NK-92 treated with Interleukin-12 subunit alpha and Interleukin-12 subunit beta, amount 100 ng/mL, for 24 hours (cell line): ENCODE results near the gene GLRX.

Source experiments
- DNase-seq: peaks from one replicate; lab custom pipeline; 2025; lab: John Stamatoyannopoulos, UW

Gene GLRX

DNA sequence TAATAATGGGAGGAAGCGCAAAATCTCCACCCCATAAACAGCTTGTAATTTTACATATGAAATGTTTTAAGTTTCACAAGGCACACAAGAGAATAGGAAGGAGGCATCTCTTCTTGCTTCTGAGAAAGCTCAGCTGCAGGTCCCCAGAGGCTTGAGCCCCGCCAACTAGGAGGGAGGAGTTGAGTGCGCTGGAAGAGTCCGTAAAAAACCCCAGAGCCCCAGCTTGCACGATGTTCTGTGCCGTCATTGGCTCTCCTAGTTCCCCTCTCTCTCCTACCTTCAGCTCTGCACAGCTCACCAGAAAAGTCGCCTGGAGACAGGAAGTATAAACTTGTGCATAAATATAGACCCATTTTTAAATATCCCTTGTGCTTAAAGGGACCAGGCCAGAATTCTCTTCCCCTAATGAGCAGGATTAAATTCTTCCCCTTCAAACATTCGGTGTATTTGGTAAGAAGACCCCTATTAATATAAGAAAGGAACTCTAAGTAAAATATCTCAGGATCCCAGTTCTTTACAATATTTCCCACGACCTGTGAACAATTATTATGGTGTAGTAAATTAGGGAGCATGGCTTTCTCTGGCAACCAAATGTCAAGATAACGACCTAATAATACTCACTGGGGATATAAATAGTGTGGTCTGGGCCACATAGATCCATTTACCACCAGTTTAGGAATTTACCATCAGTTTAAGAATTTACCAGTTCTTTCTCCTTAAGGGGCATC is 13.7 kb downstream of the GLRX start:
- DNase-seq, result no peak

DNA sequence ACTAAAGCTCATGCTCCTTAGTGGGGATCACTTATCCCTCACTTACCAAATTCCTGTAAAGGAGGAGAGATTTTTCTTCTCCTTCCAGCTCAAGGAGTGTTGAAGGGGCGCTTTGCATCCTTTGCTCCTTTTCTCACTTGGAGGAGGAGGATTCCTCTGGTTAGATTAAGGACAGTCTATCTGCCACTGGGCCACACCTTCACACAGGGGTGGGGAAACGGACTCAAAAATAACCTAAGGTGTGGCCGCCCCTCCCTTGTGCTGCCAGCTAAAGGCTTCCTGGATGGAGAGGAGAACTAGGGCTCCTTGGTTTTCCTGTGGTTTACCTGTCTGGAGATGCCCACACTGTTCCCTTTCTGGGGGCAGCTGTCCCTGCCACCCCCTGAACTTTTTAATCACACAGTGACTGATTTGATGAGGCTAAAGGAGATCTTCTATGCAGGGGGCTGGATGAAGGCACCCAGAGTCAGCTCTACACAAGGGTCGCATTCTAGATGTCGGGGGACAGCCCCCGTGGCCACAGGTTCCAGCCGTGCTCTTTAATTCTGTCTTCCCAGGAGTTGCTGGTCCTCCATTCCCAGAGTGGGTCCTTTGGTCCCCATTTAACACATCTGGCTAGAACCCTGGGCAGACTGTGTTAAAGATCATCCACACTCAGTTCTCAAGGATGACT is 14.4 kb downstream of the GLRX start:
- no peak for DNase-seq

DNA sequence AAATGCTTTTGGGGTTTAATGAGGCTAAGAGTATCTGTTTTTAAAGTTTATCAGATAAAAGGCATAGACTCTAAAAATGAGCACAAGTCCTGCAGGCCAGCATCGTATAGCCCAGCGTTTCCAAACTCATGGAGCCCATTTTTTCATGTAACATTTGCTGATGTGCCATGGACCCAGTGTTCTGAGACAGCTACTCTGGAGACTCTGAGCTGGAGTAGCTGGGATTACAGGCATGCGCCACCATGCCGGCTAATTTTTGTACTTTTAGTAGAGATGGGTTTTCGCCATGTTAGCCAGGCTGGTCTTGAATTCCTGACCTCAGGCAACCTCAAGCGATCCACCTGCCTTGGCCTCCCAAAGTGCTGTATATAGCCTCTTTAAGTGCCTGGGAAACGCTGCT is 15.8 kb downstream of the GLRX start:
- DNase-seq, result no peak

DNA sequence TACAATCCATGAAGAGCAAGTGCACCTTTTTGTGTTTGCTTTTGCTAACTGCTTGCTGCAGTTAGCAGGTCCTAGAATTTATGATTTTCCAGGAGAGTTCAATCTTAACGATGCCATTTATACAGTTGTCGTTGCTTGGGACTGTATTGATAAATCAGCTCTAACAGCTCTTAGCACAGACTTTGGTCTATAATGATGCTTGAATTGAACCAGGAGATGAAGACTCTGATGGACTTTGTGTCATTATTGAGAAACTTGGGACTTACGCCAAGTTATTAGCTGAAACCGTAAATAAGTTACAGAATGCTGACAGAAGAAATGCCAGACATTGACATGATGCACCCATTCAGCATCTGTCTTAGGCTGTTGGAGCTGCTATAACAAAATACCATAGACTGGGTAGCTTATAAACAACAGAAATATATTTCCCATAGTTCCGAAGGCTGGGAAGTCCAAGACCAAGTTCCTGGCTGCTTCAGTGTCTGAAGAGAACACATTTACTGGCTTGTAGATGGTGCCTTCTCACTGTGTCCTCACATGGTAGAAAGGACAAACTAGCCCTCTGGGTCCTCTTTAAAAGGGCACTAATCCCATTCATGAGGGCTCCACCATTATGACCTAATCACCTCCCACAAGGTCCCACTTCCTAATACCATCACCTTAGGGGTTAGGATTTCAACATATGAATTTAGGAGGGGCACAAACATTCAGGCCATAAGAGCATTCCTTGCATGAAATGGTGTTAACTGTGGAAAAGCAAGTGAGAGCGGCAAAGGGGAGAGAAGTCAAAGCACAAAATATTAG is 17.6 kb downstream of the GLRX start:
- DNase-seq, result no peak

DNA sequence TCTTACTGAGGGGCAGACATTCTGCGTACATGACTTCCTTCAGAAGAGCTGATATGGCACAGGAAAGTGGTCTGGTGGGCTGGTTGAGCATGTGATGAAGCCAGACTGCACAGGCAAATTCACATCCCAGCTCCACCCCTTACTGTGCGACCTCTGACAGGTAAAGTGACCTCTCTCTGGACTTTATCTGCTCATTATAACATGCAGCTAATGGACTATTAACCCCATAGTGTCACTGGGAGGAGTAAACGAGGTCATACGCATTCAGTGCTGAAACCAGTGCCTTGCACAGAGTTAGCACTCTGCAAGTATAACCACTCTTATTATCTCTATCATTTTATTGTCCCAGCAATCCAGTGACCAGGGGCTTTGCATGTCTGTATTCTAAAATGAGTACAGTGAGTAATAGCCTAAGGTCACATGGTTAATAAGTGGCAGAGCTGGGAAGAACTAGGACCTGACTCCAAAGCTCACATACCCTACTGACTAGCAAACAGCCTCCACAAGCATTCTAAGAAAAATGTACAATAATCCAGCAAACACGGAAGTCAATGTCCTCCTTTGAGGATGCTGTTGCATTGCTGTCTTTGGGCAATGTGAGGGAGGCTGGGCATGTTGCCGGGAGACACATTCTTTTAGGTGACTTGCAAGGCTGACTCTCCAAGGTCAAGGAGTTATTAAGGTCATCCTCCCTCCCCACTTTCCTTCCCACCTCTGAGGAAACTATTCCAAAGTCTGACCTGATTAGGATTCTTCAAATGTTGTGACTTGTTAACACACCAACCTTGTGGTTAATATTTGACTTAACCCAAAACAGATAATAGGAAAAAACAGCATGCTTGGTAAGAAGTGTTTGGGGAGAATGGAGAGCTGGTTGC is 19.0 kb downstream of the GLRX start:
- DNase-seq, result no peak

DNA sequence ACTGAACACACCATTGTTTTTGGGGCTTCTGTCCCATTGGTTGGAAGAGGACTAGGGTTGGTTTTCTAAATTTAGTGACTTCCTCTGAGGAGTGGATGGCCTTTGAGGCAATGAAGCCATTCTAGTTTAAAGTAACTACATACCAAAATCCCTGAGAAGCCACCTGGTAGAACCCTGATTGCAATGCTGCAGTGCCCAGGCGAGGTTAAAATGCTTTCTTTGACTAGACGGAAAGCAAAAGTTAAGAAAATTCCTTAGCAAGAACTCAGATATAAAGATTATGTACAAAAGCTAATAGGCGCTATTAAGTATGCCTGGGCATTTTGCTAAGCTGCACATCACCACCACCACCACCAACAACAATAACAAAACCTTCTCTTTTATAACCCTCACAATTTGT is 20.6 kb downstream of the GLRX start:
- no peak for DNase-seq

DNA sequence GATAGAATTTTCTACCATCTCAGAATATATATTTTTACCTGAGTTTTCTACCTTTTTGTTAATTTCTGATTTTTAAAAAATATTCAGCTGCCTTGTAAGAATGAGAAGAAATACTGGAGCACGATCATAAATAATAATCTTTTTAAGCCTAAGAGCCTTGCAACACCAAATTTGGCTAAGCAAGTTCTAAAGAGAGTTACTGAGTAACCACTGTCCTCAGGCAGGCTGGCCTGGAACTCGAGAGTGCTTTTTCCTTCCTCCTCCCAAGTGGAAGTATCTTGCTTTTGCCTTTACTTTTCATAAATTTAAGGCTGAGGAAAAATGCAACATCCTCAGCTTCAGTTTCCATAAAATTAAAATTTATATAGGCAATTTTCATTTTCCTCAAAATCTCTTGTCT is 21.0 kb downstream of the GLRX start:
- DNase-seq, result no peak

DNA sequence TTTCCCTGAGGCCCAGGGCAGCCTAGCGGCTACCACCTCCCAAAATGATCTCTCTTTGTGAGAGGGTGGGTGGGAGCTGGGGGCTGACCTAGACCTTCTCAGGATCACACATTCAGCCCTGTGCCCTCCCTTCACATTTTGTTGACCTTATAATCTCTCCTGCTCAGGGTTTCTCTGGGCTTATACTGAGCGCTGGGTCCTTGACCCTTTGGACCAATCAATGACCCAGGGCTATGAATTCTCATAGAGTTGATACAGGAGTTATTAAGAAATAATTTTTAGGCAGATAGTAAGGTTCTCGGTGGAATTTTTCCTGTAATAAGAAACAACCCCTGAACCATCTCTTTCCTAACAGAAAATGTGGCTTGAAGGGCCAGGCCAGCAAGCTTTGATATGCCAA is 22.0 kb downstream of the GLRX start:
- no peak for DNase-seq

DNA sequence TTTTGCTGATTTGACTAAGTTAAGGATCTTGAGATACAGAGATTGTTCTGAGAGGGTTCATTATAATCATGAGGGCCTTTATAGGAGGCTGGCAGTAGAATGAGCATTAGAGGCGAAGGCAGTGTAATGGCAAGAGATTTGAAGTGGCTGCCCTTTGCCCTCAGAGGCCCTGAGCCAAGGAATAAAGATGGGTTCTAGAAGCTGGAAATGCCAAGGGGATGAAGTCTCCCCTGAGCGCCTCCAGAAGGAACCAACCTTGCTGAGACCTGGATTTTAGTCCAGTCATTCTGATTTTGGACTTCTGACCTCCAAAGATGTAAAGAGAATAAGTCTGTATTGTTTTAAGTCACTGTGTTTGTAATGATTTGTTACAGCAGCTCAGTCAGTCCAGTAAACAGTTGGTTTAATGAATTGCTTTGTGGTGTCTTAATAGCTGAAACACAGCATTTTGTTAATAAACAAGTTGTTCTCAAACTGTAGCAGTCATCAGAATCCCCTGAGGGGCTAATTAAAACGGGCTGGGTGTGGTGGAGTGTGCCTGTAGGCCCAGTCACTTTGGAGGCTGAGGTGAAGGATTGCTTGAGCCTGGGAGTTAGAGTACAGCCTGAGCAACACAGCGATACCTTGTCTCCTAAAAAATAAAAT is 23.2 kb downstream of the GLRX start:
- DNase-seq, result no peak

DNA sequence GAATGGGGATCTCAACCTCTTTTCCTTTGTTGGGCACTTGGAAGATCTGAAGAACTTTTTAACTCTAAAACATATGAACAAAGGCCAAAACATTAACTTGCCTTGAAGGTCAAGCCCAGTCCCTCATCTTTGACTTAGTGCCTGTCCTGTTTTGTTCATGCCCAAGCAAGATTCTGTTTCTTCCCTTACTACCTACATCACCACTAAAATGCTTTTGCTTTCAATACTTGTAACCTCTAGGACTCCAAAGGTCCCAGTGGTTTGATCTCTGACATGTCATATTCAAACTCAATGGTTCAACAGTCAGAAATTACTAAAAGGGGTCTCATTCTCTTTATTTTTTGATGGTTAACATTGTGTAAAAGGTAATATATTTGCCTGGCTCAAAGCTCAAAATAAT is 24.0 kb downstream of the GLRX start:
- DNase-seq, result no peak

DNA sequence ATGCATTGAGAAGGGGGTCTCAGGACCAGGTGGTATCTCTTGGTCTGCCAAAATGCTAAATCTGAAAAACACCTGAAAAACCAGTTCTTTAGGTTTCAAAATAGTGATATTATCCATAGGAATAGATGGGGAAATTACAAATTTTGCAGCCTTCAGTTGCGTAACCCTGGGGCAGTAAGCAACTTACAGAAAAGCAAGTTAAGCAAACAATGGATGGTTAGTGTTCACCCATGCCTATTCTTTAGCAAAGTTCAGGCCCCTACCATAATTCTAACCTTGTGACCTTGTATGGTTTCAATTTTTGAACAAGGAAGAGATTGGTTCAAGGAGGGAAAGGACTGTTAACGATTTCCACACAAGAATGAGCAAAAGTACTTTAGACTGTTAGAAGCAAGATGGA is 24.5 kb downstream of the GLRX start:
- no peak for DNase-seq

DNA sequence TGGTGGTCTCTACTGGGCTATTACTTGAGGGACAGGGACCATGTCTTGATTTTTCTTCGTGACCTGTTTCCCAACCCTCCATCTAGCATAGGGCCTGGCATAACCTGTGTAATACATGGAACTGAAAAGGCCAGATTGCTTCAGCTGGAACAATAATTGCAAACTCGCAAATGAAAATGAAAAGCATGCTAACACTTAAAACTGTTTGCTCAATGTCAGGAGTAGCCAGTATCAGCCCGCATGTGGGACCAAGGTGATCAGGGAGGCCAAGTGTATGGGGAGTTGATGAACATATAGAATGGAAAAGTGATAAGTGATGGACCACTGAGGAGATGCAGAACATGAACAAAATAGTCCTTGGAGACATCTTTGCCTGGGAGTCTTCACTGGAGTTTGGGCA is 25.2 kb downstream of the GLRX start:
- no peak for DNase-seq

DNA sequence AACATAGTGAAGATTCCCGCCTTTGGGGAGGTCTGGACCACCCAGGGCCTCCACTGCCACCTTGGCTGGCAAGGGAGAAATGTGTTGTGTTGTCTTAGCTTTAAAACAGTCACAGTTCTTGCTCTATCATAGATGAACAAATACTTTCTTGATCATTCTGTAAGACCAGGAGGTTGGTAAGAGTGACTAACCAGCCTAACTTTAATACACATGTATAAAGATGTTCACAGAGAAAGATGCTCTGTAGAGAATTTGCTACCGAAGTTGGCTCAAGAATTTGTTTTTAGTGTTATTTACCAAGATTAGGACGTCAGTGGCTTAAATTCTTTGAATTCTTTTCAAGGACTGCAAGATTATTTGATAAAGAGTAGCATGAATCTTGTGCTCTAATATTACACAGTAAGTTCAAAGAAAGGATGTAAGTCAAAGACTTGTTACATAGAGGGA is 28.4 kb downstream of the GLRX start:
- no peak for DNase-seq

DNA sequence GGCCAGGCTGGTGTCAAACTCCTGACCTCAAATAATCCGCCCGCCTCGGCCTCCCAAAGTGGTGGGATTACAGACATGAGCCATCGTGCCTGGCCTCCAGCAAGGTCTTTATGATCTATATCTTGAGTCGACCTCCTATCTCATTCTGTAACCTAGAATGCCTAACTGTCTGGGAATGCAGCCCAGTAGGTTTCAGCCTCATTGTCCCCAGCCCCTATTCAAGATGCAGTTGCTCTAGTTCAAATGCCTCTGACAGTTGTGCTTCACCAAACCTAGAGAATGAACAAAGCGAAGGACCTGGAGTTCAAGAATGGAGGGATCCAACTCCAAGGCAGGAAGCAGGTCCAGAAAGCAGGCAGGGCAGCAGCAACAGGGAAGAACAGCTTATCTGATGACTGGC is 30.8 kb downstream of the GLRX start:
- DNase-seq, result no peak

DNA sequence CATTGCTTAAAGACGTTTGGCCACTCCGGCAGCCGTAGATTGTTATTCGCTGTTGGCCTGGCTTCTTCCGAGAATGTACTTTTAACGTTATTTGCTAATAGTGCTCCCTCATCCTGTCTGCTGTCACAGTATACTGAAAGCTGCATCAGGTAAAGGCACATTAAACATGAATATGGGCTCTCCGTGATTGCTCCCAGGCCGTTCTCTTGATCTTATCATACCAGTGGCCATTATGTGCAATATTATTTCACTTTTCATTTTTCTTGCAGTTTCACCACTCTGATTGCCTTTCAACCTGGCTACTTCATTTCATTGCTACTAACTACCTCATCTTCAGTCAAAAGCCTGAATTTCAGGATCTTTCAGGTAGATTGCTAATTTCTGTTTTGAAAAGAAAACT is 34.0 kb downstream of the GLRX start:
- no peak for DNase-seq

DNA sequence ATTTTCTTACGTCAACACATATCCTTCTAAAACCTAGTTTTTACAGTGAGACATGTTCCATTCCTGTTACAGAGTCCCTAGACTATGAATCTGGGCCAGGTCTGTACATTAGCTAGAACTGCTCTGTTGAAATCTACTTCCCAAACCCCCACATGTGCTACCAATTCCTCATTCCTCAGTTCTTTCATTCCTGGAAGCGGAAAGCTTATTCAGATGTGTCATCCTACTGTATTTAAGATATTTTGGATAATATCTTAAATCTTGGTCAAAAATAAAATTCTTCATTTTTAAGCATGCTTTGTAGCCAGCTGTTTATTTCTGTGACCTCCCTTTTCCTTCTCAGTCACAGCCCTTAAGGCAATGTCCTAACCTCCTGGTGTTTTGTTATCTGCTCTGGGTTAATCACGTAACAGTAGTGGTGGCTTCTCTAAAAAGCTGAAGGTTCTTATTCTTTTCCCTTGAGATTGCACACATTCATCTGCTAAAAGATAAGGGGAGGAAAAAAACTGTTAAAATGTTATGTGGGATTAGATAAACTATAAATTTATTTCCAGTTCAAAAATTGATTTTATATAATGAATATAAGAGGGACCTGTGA is 35.6 kb downstream of the GLRX start:
- no peak for DNase-seq

DNA sequence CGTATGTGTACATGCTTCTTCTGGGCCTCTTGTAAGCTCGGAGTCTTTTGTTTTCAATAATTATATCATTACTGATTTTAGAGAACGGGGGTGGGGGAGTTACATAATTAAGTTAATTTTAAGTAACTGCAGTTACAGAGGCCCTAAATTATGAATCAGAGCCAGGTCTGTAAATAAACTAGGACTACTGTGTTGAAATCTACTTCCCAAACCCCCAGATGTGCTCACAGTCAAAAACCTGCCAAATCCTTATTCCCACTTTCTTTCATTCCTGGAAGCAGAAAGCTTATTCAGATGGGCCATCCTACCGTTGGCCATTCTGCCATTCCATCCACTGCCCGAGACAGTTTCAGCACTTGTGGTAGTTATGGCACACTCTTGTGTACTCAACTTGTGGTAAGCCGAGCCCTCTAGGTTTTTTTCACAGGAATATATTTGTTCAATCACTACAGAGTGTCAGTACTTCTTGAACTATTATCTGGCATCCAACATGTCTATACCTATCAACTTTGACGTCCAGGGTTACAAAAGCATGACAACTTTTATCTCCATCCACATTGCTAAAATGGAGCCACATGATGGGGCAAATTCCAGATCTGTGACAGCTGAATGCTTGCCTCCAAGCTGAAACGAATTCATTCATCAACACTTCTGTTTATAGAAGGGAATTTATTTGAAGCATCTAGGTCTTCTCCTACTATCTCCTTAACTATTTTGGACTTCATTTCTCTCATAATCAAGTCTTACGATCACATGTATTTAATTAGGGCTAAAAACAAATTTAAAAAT is 37.8 kb downstream of the GLRX start:
- DNase-seq, result no peak

DNA sequence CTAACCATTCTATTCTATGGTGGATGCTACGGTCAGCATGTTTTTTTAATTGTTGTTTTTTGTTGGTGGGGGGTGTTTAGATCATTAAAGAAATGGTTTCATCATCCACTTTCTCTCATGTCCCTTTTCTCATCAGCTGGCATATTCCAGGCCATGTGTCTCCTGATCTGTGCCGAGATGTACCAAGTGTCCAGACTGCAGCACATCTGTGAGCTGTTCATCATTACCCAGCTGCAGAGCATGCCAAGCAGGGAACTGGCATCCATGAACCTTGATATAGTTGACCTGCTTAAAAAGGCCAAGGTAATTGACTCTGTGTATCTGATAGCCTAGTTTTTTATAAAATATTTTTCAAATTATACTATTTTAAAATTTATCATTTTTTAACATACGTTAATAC is 38.9 kb downstream of the GLRX start:
- no peak for DNase-seq

DNA sequence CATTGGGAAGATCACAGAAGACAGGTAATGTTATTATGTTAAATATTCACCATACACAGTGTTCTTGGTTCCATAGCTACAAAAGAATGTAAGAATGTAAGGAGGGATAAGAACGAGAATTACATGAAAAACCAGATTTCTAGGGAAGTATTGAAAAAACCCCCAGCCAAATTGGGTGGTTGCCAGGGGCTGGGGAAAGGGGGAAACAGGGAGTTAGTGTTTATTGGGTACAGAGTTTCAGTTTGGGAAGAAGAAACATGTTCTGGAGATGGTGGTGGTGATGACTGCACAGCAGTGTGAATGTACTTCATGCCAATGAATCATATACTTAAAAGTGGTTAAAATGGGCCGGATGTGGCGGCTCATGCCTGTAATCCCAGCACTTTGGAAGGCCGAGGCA is 40.3 kb downstream of the GLRX start:
- no peak for DNase-seq

DNA sequence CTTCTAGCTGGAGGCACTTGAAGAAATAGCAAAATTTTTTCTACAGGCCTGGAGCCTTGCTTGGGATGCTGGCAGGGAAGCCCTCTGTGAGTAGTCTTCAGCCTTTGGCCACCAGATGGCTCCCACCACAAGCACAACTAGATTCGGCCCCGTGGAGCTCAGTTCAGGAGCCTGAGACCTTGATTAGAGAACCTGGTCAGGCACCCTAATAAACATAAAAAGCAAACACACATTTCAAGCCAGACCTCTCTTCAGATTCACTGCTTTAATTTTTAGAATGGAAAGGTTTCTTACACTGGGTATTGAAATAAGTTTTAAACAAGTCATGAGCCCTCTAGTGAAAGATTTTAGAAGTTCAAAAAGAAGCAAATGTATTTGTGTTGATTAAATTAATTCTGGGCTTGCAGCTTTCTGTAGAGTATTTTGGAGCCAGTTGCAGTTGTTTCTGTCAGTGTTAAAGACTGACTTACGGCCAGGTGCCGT is 41.4 kb downstream of the GLRX start:
- DNase-seq, result peak; percentile 58
